Endothelial cell of umbilical vein (primary cell): Measurements from ENCODE around the gene NR3C2. TPM values are rescaled to one million over a fixed set of nuclear protein-coding genes. Genes with fewer than 3 reads are reported as not detected.

Experiments
- BruUV-seq: library from RNA; stranded (reverse); fragments of 400-500 nt; replicated peaks from 2 replicates; lab custom pipeline; 2021; lab: Mats Ljungman, UMichigan
- CTCF ChIA-PET: fragments of 300-600, 350-600 bp; sonication (Branson Sonifier 250); formaldehyde crosslinking; loops from one replicate; lab custom pipeline; 2021; ENCODE audit warnings: antibody characterized with exemption, inconsistent platforms; lab: Charles Lee
- POLR2A ChIA-PET: fragments of 300-600, 350-600 bp; sonication (Branson Sonifier 250); formaldehyde crosslinking; loops from one replicate; lab custom pipeline; 2021; ENCODE audit warnings: antibody characterized with exemption, inconsistent platforms; lab: Charles Lee
- DNase-seq: peaks from one replicate; pipeline ENCODE4 v3.0.0-alpha.2; 2011; ENCODE audit warnings: low read depth, low spot score
- FAIRE-seq: peaks from 2 replicates; lab custom pipeline; 2011; peaks lifted over from hg19 to GRCh38; lab: Jason Lieb, UNC
- H2AFZ ChIP-seq: 2 replicates; pipeline ENCODE4 v1.6.0; 2012; ENCODE audit warnings: low read depth, low read length, control low read depth, inconsistent platforms
- H3K27ac ChIP-seq: 2 replicates; pipeline ENCODE4 v1.5.1; 2011; ENCODE audit warnings: low read depth, mild to moderate bottlenecking, control low read depth, low read length, moderate library complexity; ENCODE audit not compliant: insufficient read depth
- H3K27me3 ChIP-seq, 2 experiments: 2 replicates each; pipeline versions ENCODE4 v1.6.0 to v1.6.1; 2011; ENCODE audit warnings: low read length in 2 of 2, mixed read lengths in 1 of 2; ENCODE audit not compliant: control insufficient read depth in 2 of 2, insufficient read depth in 2 of 2
- H3K36me3 ChIP-seq, 2 experiments: 2 replicates in 1 of 2; 3 replicates in 1 of 2; pipeline ENCODE4 v1.5.1; 2011; ENCODE audit warnings: low read length in 2 of 2, mild to moderate bottlenecking in 1 of 2, moderate library complexity in 1 of 2; ENCODE audit not compliant: control insufficient read depth in 2 of 2, insufficient read depth in 2 of 2; ENCODE audit errors: extremely low read depth in 1 of 2
- H3K4me1 ChIP-seq: 3 replicates; pipeline ENCODE4 v1.5.1; 2011; ENCODE audit warnings: mild to moderate bottlenecking, low read length; ENCODE audit not compliant: control insufficient read depth, insufficient read depth; ENCODE audit errors: extremely low read depth
- H3K4me2 ChIP-seq: 2 replicates; pipeline ENCODE4 v1.6.1; 2011; ENCODE audit warnings: low read length, control low read depth, mixed read lengths; ENCODE audit not compliant: insufficient read depth
- H3K4me3 ChIP-seq, 3 experiments: fragments of 200-600 bp in 1 of 3; sonication (generic), shearing (Covaris generic) in 1 of 3; replicated peaks in 1 of 3; 2 replicates each; pipeline ENCODE4 v1.5.1; 2011 to 2016; ENCODE audit warnings: control low read depth in 3 of 3, low read length in 3 of 3, mild to moderate bottlenecking in 2 of 3, inconsistent platforms in 1 of 3, low read depth in 1 of 3, moderate library complexity in 1 of 3; ENCODE audit not compliant: insufficient read depth in 1 of 3
- H3K79me2 ChIP-seq: 2 replicates; pipeline ENCODE4 v1.6.0; 2012; ENCODE audit warnings: low read length, inconsistent platforms; ENCODE audit not compliant: control insufficient read depth, insufficient read depth
- H3K9ac ChIP-seq: replicated peaks from 2 replicates; pipeline ENCODE3; 2011; ENCODE audit warnings: low read length, control low read depth; ENCODE audit not compliant: insufficient read depth; ENCODE audit errors: extremely low read depth
- H3K9me1 ChIP-seq: replicated peaks from 3 replicates; pipeline ENCODE4 v1.6.0; 2011; ENCODE audit warnings: mild to moderate bottlenecking, low read length; ENCODE audit not compliant: control insufficient read depth, insufficient read depth; ENCODE audit errors: extremely low read depth
- H3K9me3 ChIP-seq: replicated peaks from 2 replicates; pipeline ENCODE4 v1.5.1; 2012; ENCODE audit warnings: low read length, inconsistent platforms; ENCODE audit not compliant: control insufficient read depth, insufficient read depth
- H4K20me1 ChIP-seq: replicated peaks from 2 replicates; pipeline ENCODE3; 2011; ENCODE audit warnings: mild to moderate bottlenecking, low read length; ENCODE audit not compliant: control insufficient read depth, insufficient read depth; ENCODE audit errors: extremely low read depth
- EZH2 ChIP-seq: IDR thresholded peaks from 2 replicates; pipeline ENCODE4 v1.6.1; 2012; ENCODE audit warnings: borderline replicate concordance, low read depth, mild to moderate bottlenecking, moderate library complexity, low read length, inconsistent platforms; ENCODE audit not compliant: severe bottlenecking
- JUN ChIP-seq: IDR thresholded peaks from 2 replicates; pipeline ENCODE4 v1.6.1; 2011; ENCODE audit warnings: borderline replicate concordance, low read depth; ENCODE audit not compliant: insufficient read length, insufficient read depth
- MYC ChIP-seq: IDR thresholded peaks from one replicate; pipeline ENCODE4 v1.6.1; 2011; ENCODE audit warnings: mild to moderate bottlenecking, low read depth, low read length
- POLR2A ChIP-seq: IDR thresholded peaks from 2 replicates; pipeline ENCODE4 v1.6.1; 2012; ENCODE audit warnings: low read depth, mild to moderate bottlenecking, control low read depth, low read length
- dilution Hi-C: fragments of 300-500 bp; cut with MboI; formaldehyde crosslinking; loops from one replicate; pipeline ENCODE4 v1.15.0; 2019; ENCODE audit warnings: low sequenced_read_pairs; ENCODE audit not compliant: extremely low pct_ligation_motif_present
- intact Hi-C: fragments of 100-400 bp; cut with micrococcal nuclease; formaldehyde crosslinking; loops from one replicate; pipeline ENCODE4 v1.10.0; 2022
- polyA plus RNA-seq, 4 experiments: library from polyadenylated mRNA; depleted of rRNA in 3 of 4; stranded (reverse) in 3 of 4; unstranded in 1 of 4; fragments of >200 nt; gene quantifications; 2 replicates each; pipeline versions ENCODE4 v1.2.1 to v1.2.3, GENCODE V29; 2011 to 2012; ENCODE audit warnings: missing spikeins in 1 of 4
- total RNA-seq: library from RNA; stranded (reverse); gene quantifications from 2 replicates; pipeline ENCODE4 v1.2.3, GENCODE V29; 2021
- TF ChIP-seq, protein P1 (sequence below), 2 donors: IDR thresholded peaks; 1 replicate in 1 of 2; 2 replicates in 1 of 2; pipeline ENCODE4 v1.5.1; 2011; ENCODE audit warnings: low read length in 2 of 2, mild to moderate bottlenecking in 2 of 2, moderate library complexity in 2 of 2, control low read depth in 1 of 2, inconsistent platforms in 1 of 2, low read depth in 1 of 2; ENCODE audit not compliant: insufficient read depth in 1 of 2; ENCODE audit errors: extremely low read depth in 1 of 2

Gene NR3C2
- total and polyA plus RNA-seq, 2 donors (not counting 3 experiments of a cell fraction or from before 2014, with no cell fraction given) = 4.8 to 16.4 TPM

DNA sequence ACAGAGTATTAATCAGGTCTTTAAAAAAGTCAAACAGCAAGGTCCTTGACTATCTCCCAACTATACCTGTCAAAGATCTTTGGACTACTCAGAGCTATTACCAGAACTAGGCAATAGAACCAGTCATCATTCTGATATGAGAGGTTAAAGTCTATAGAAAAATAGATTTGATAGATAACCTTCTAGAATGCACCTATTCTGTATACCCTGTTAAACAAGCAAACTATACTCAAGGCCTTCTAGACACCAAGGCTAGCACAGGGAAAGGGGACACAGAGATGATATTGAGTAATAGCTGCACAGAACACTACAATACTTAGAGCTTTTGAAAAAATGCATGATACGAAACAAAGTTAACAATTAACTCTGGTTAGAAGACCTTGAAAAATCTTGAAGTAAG, 149.5 kb downstream of the NR3C2 start:
- CTCF ChIA-PET = interaction anchor here (1.1 kb wide), 1 partner anchor 738 kb away, joined by 3 read pairs; no protein-coding TSS in a partner anchor
- intact Hi-C loops = no loop called here
- dilution Hi-C loops = no loop called here

DNA sequence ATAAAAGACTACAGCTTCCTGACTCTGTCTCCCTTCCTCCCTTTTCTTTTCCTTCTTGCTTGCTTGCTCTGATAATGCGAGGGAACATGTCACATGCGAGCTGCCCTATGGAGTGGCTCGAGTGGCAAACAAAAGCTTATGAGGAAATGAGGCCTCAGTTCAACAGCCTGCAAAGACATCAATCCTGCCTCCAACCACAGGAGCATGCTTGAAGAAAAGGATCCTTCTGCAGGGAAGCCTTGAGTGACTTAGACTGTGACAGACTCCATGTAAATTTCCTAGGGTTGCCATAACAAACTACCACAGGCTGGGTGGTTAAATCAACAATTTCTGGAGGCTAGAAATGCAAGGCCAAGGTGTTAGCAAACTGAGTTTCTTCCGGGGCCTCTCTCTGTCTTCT, 152.5 kb downstream of the NR3C2 start:
- Histone ChIP-seq H3K4me2 (no peak overlapping the region), H3K9me3 (no peaks in the 10 kb centered on the region), H3K9me1 (no peaks in the 10 kb centered on the region), H3K4me3 (no peak overlapping the region), H4K20me1 (no peaks in the 10 kb centered on the region), H3K79me2 (no peaks in the 10 kb centered on the region), H3K4me1 (no peaks in the 10 kb centered on the region), H2AFZ (no peak overlapping the region), H3K27me3 (no peaks in the 10 kb centered on the region), H3K27ac (no peak overlapping the region), H3K36me3 (no peaks in the 10 kb centered on the region), H3K9ac (no peak overlapping the region)
- ChIA-PET CTCF (no interaction called here), POLR2A (no interaction called here)
- TF ChIP-seq, protein P1, sequence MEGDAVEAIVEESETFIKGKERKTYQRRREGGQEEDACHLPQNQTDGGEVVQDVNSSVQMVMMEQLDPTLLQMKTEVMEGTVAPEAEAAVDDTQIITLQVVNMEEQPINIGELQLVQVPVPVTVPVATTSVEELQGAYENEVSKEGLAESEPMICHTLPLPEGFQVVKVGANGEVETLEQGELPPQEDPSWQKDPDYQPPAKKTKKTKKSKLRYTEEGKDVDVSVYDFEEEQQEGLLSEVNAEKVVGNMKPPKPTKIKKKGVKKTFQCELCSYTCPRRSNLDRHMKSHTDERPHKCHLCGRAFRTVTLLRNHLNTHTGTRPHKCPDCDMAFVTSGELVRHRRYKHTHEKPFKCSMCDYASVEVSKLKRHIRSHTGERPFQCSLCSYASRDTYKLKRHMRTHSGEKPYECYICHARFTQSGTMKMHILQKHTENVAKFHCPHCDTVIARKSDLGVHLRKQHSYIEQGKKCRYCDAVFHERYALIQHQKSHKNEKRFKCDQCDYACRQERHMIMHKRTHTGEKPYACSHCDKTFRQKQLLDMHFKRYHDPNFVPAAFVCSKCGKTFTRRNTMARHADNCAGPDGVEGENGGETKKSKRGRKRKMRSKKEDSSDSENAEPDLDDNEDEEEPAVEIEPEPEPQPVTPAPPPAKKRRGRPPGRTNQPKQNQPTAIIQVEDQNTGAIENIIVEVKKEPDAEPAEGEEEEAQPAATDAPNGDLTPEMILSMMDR (IDR thresholded peaks at IDR 0.05; ENCODE audit: extremely low read depth in 1 of 2, insufficient read depth in 1 of 2, low read depth in 1 of 2, low read length in 2 of 2) = no peak
- TF ChIP-seq JUN = no peak
- no peak for TF ChIP-seq EZH2
- BruUV-seq = no TSS peak
- dilution Hi-C loops = no loop called here
- DNase-seq = peak; percentile 19
- no peak for FAIRE-seq
- intact Hi-C loops = no loop called here

More for the DNA sequence above, 149.5 kb downstream of the NR3C2 start:
- DNase-seq (no peak), FAIRE-seq (no peak)
- BruUV-seq = no TSS peak
- H3K9me1 ChIP-seq = no peaks in the 10 kb centered on the region
- H3K4me1 ChIP-seq = no peaks in the 10 kb centered on the region
- H3K36me3 ChIP-seq = no peaks in the 10 kb centered on the region
- H3K9me3 ChIP-seq = no peaks in the 10 kb centered on the region
- no peak overlapping the region for H2AFZ ChIP-seq
- no peak for TF ChIP-seq POLR2A
- no peak for TF ChIP-seq MYC
- TF ChIP-seq JUN = no peak
- no peak overlapping the region for H3K4me2 ChIP-seq
- H3K79me2 ChIP-seq = no peaks in the 10 kb centered on the region
- H3K27ac ChIP-seq = no peak overlapping the region
- no peaks in the 10 kb centered on the region for H3K27me3 ChIP-seq
- no peak overlapping the region for H3K9ac ChIP-seq
- H3K4me3 ChIP-seq = no peak overlapping the region
- H4K20me1 ChIP-seq = no peaks in the 10 kb centered on the region
- POLR2A ChIA-PET = no interaction called here
